Measurements from ENCODE around the gene TTLL5.

Gene TTLL5

DNA sequence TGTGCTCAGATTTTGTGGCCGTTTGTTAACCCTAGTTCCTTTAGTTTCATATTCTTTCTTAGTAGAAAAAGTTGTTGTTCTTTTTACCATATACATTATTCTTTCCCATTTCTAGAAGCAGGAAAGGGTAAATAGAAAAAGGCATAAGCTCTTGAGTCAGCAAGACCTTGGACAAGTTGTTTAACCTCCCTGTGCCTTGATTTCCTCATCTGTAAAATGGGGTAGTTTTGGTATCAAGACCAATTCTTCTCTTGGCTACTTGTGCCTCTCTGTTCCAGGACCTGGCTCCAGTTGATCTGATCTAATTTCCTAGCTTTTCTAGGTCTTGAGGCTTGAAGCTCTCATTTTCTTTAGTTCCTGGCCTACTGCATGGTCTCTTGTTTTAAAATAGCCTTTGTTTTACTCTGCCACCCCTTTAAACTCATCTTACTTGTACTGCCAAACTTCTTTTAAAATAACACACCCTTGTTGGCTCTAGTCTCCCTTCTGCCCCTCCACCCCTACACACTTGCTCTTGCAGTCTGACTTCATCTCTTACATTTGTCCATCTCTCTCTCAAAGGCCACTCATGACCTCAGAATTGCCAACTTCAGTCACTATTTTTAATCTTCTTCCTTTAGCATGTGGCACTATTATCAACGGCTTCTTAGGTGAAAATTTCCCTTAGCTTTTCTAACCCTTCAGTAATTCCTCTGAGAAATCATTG, 143.7 kb downstream of the TTLL5 start:
- DNase-seq = no peak

DNA sequence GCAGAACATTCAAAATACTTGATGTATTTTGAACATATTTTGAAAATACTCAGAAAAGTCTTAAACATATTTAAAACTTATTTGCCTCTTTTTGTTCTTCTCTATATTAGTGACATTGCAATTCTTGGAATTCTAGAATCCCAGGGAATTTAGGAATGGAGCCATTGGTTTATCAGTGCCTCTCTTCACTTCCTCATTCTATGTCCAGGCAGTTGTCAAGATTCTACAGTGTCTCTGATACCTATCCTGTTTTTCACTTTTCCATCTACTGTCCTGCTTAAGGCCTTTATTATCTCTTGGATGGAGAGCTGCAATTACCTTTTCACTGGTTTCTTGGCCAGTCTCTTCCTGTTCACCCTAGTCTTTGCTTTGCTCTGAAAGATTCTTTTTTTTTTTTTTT, 144.6 kb downstream of the TTLL5 start:
- no peak for DNase-seq

DNA sequence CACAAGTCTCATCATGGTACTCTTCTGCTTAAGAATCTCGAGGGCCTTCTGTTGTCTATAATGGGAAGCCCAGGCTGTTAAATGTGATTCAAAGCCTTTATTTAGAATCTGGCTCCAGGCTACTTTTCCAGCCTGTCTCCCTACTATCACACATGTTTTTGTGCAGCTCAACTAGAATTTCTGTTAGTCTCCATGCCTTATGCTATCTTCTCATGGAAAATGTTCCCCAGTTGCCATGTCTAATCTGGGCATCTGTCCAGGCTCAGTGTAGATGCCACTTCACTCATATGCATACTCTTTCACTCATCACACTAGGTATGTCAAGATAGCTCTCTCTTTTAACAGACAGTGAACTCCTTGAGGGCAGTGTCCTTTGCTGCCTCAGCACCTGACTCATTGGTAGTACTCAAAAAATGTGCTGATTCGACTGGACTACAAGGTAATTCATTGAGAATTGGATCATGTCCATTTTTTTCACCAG, 145.3 kb downstream of the TTLL5 start:
- DNase-seq = no peak

DNA sequence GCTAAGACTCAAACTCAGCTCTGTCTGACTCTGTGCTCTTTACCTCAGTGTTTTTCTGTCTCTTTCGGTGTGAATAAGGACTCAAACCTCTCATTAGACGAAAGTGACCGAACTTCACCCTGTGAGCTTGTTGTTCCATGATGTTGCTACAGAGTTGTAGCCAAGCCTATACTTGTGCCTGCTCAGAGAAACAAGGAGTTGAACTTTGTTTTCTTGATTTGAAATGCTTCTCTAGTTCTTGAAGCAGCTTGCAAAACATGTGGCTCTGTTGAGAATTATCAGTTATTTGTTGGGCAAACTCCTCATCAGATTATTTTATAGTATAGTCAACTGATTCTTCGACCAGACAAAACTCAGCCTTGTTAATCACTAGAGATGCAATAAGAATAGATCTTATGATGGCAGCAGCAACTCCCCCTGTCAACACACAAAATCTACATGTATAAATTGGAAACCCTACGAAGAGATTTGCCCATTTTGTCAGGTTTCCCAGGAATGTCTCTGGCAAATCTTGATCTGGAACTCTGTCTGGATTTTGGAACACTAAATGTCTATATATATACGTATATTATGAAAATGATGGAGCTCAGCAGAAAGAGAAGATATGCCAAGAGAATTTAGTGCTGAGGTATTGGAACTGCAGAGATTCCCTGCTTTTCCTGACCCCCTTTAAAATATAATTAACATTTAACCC, 146.8 kb downstream of the TTLL5 start:
- no peak for DNase-seq

DNA sequence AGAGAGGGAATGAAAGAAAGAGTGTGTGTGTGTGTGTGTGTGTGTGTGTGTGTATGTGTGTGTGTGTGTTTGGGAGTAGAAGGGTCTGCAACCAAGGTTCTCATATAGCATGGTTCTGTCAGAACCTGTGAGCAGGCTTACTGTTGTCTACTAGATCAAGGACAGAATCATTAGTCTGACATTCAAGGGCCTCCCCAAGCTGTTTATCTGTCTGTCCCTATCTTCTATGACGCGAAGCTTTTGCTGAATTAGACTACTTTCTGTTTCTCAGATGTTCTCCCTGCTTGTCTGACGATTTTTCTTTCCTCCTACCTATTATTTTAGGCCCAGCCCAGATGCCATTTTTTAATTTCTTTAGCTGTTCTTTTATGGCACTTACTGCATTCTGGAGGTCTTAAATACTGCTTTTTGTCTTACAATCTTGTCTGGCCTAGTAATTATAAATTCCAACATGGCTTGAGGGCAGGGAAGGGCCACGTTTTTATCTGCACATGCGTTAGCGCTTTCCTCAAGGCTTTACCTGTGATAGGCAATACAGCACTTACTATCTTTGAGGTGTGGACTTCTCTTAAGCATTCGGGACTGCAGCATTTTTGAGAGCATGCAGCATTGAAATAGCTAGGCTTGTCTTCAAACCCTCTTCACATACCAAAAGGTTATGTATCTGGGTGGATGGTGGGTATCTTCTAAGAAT, 150.2 kb downstream of the TTLL5 start:
- DNase-seq = peak; percentile 9

DNA sequence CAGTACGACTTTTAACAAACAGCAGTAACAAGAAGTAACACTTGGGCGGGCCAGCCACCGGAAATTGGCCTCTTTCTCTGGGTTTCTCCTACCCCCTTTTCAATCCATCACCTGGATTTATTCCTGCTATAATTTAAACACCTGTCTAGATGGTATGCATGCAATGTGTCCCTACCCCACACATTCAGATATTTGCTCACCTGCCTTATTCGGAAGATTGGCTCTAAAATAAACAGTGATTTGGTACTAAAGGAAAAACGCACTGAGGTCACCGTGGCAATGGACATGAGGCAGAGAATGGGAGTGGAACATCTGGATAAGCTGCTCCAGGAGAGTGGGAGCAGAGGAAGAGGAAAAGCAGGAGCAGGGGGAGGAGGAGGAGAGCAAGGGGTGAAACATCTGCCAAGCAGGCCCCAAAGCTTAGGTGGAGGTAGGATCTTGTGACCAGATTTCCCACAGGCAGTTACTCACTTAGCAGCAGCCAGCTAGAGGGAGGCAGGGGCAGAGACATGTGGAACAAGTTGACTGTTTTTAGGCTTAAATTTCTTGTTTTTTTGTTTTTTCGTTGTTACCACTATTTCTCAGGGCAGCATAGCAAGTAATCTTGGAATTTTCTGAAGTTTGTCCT, 150.9 kb downstream of the TTLL5 start:
- DNase-seq = no peak

DNA sequence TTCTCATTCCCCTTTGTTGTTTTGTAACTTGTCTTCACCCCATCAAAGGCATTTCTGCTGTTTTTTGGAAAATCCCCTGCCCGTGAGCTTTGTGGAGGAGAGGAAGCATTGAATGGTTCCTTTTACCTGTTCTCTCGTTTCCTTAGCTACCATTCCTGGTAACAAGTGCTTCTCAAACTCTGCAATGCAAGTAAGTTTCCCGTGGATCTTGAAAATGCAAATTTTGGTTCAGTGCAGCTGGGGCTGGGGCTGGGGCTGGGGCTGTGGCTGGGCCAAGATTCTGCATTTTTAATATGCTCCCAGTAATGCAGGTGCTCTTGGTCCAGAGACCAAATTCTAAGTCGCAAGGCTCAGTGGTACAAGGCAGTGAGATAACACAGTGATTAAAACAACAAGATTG, 151.6 kb downstream of the TTLL5 start:
- no peak for DNase-seq

DNA sequence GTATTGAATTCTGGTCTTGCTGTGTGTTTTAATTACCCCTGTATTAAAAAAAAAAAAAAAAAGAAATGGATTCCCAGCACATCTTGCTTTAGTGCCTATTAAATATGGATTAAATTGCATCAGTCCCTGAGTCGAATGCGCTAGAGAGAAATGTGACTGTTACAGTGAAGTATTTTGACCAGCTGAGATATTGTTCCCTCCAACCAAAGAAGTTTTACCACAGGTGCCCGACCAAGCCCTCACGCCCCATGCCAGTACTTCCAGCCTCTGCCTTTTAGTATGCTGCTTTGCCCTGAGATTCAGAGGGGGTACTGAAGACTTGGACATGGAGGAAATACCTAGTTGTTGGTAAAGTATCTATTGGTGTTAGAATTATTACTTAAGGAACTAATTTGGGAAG, 159.7 kb downstream of the TTLL5 start:
- no peak for DNase-seq

DNA sequence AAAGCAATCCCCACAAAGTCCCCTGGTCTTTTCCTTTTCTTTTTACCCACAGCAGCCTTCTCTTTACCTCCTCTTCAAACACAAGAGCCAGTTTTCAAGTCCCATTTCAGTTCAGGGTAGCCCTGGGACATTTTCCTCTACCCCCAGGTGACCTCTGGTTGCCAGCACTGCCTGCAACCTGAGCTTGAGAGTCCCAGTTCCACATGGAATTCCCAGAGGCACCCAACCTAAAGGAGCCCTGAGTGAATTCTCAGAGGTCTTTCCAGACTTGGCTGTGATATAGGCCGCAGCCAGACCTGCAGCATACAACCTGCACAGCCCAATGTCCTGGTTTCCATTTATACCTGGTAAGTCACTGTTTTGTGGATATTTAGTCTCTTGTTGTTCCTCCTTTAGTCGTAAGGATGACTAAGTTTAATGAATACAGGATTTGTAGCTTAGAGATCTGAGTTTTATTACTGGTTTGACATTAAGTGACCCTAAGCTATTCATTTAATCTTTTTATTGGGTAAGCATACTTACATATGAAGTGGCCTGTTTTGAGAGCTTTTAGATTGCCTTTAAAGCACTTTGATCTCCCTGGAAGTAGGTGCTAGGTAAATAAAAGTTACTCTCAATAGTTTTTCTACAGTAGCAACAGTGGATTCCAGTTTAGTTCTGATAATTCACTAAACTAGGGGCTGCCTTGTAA, 160.9 kb downstream of the TTLL5 start:
- no peak for DNase-seq

DNA sequence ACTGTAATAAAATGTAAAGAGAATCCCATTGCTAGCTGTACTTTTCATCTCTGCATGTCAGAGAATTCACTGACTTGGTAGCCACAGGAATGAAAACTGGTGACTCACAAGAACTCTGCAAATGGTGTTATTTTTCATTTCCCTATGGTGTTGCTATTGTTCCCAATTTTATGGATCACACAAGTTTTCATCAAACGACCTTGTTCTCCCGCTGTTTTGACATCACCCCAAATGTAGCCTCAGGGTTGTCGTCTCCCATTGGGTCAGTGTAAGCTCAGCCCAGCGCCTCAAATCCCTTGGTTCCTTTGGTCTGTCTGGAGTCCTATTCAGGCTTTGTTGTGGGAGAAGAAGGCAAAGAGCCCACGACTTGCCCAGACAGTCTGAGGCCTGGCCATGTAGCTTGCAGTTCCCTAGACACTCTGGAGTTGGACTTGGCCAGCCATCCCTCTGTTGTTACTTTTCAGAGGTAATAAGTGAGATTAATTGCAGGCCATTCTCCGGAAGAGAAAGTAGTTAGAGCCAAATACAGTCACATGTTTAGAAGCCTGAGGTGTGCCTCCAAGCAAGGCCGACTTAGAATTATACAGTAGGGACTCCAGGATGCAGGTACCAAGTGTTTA, 161.6 kb downstream of the TTLL5 start:
- DNase-seq = no peak

DNA sequence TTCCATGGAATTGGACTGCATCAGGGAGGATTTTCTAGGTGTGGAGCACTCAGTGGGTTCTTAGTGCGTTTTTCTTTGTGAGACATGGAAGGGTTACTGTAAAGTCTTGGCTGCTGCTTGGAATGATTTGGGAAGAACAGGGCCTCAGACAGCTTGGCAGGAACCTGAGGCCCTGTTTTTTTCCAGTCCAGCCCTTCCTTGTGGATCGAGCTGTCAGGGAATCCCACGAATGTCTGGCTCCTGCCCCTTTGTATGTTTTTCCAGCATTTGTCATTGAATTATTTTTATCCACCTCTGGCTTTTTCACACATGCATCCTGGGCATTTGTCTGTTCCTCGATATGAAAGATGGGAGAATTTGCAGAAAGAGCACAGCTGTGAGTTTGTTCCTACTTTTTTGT, 162.3 kb downstream of the TTLL5 start:
- no peak for DNase-seq

DNA sequence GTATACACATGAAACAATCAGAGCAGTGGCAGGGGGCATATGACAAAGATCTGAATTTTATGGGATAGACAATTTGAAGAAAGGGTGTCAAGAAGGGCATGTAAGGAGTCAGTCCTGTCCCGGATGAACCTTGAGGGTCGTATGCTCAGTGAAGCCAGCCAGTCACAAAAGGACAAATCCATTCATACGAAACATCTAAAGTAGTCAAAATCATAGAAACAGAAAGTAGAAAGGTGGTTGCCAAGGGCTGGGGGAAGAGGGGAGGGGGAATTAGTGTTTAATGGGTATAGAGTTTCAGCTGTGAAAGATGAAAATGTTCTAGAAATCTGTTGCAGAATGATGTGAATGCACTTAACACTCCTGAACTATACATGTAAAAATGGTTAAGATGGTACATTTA, 163.3 kb downstream of the TTLL5 start:
- no peak for DNase-seq

DNA sequence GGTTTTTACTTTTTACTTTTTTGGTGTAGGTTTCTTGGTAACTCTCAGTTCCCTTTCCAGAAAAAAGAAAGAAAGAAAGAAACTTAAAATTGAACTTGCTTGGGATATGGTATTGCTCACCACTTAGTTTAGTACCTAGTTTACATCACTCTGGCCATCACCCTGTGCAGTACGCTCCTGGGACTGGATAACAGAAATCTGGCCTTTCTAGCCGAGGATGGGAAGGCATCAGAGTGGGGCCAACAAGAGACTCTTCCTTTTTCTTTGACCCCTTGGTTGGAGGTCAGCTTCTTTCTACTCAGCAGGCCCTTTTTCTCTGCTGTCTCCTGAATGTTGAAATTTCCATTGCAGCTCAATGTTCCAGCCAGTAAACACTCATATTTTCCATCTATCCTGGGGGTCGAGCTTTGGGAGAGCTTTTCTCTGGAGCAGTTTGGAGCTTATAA, 164.1 kb downstream of the TTLL5 start:
- DNase-seq = no peak

DNA sequence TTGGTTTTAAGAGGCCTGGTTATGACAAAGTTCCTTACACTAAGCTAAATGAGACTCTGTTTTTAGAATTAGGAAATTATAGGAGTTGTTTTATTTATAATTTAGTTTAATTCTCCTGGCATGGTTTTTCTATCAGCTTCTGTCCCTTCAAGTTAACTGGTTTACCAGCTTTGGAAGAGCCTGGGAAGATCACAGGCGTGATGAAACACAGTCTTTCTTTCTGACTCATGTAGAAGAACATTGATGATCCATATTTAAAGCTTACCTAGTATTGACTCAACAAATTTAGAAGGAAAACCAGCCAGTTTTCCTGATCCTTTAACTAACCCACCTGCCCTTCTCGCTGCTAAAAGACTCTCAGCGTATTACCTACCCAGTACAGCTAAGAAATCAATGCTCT, 165.6 kb downstream of the TTLL5 start:
- DNase-seq = no peak

DNA sequence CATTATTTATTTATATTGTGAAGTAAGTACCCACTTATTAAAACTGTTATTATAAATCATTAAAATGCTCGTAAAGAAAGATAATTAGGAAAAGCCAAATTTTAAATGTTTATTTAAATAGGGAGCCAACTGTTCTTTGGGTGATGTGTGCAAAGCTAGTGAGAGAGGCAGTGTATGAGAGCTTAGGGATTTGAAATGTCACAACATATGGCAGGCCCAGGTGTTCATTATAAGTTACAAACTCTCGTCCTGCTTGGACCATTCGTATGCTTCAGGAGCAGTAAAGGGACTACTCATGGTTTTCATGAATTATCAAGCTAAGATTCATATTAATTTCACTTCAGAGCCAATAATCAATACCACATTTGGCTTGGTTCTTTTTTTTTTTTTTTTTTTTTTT, 166.3 kb downstream of the TTLL5 start:
- DNase-seq = no peak

DNA sequence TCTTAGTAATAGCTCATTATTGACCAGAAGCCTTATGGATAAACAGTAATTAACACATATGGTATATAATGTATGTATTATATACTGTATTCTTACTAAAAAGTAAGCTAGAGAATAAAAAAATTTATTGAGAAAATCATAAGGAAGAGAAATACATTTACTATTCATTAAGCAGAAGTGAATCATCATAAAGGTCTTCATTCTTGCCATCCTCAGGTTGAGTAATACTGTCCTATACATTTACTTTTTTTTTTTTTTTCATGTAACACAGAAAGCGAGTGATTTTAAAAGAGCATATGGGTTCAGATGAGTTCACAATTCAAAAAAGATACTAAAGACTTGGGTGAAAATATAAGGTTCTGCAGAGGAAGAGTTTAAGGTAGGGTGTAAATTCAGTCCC, 168.3 kb downstream of the TTLL5 start:
- DNase-seq = no peak

DNA sequence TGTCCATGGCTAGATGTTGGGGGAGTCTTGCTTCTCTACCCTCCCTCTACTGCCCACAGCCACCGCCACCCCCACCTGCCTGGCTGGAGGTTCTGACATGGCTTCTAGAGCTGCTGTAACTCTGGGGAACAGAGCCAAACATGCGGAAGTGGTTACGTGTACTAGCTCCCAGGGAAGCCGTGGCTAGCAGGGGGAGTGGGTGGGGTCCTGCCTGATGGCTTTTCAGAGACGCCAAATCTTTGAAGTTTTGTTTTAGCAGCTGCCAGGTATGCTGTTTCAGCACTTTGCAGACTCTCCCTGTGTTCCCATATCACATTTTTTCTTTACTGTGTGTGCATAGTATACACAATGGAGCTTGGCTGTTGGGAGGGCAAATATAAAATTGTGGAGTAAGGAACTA, 170.4 kb downstream of the TTLL5 start:
- peak; percentile 76 for DNase-seq

DNA sequence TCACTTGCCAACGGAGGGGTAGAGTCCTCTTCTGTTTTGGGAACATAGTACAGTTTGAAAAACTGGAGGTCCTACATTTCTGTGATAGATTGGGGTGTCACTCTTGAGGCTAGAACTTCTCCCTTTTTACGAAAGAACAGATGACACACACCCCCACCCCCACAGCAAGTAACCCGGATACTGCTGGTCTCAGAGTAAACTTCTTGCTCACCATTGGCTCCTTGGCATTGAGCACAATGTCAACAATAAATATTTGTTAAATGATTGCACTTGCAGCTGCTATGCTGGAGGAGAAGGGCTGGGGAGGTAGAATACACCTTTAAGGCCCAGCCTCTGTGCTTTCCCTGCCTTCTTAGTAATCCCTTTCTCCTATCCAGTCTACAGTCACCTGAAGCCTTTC, 170.9 kb downstream of the TTLL5 start:
- DNase-seq = peak; percentile 42

DNA sequence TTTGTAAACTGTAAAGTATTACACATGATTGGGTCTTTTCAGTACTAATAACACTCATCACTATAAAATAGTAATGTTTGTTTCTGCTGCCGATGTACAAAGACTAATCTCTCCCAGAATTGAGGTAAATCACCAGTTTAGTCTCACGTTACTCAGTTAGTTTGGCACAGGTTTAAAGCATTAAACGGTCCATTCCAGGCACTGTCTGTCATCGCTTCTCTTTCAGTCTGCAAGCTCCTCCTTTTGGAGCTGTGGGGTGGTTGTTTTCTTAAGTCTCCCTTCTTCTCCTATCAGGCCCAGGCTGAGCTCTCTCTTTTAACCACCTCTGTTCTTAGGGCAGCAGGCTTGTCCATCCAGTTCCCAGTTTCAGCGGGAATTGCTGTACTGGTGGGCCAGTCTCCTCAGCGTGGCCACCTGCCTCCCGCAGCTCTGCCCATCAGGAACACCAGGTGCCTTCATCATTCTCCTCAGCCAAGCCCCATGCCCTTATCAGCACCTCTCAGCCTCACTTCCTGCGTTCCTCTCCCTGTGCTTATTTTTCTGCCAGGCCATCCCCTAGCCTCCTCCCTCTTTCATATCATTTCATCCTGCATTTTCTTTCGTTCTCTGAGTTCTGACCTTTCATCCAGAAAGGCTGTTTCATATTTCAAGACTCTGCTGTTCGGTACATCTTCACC, 171.7 kb downstream of the TTLL5 start:
- DNase-seq = peak; percentile 85

DNA sequence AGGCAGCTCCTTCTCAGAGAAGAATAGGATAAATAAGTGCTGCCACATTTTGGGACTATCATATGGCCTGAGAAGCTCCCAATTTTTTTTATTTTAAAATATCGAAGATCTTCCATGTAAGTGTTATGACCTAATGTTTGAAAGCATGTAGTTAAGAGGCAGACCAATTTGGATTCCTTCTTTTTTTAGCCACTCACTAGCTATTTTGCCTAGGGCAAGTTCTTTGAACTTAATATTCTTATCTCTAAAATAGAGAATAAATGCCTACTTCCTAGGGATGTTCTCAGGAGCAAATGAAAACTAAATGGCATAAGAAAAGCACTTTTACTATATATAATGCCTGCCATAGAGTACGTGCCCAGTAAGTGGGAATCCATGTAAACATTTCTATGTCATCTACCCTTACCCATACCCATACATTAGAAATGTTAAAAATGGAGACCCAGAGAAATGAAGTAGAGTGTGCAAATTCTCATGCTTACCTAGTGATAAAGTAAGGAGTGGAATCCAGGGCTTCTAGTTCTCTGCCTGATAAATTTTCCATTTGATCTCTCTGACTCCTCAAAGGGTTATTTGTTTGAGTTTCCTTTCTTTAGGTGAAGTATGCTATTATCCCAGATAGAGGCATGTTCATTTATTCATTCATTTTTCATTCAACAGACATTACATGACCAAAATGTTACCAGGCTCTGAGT, 172.4 kb downstream of the TTLL5 start:
- DNase-seq = no peak

DNA sequence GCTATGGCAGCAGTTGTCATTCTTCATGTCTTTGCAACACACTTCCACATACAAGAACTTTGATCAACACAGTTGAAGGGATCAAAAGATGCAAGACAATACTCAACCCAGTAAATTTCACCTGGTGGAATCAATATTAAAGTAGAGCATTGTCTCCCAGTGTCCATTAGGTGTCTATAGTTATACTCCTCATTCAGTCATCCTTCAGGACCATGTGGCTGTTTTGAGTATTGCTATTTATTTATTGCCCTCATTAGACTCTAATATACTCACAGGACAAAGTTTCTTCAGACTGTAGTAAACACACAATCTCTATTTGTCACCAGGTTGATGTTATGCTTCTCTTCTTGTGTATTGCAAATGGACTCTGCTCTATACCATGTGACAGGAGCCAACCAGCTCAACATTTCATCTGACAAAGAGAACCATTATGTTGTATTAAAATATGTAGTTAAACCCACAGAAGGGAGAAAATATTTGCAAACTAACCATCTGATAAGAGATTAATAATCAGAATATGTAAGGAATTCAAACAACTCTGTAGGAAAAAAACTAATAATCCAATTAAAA, 174.2 kb downstream of the TTLL5 start:
- peak; percentile 6 for DNase-seq

All from hematopoietic multipotent progenitor cell treated with erythropoietin and hydrocortisone succinate and interleukin-3 and kit ligand, for 6 days (in vitro differentiated cells).